Measurements from ENCODE around the gene FAM199X. TPM values are rescaled to one million over a fixed set of nuclear protein-coding genes. Genes with fewer than 3 reads are reported as not detected.

The FAM199X gene
- total RNA-seq, 5 donors from 2014 or later (not counting 1 experiment from before 2014, with no cell fraction given): 15.3 to 17.2 (median 16.2) TPM

DNA sequence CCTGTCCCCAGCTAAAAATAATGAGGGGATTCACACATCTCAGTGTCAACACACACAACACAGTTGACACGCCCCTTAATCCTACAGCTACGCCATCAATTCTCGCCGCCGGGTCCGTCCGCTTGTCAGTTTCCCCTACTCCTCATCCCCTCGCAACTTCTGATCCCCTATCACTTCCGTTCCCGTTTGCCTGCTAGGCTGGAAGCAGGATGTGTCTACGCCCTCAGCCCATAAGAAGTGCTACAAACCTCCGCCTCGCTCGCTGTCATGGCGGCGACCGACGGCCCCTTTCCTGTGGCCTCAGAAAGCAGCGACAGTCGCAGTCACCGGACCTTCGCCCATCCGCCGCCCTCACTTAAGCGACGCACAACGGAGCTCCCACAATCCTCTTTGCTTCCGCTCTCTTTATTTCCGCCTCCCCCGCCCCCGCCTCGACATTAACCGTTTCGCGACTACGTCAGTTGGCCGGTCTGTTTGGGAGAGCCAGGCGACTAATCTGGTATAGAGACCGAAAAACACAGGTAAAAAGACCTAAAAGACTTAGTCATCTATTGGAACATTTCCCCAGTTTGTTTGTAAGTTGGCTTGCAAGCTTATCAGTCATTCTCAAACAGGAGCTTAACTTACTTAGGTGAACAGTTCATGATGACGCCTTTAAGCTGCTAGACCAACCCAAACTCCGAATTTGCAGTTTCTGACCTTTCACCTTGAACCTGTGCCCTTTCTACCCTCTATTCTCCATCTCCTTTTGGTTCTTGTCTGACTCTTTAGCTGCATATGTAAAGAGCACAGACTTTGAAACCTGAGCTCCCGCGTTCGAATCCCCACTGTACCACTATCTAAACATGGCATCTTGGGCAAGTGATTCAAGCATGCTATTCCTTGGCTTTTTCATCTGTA, 9.4 kb upstream of the FAM199X start, which contains the start of gene SLC25A53:
Gene SLC25A53 (minus strand): TSS at position 380 of the 900 bp plus-strand sequence. CDS start 51,752 bp downstream, outside the sequence.
- CTCF ChIA-PET: interaction anchor here in 1 of 2 donors (0.6 to 1.8 kb wide), 8 partner anchors 9 to 470 kb away, joined by 3 to 22 read pairs (median 6); partner anchors contain the start of gene FAM199X
- Histone ChIP-seq H3K9me3 (no peaks in the 10 kb centered on the region), H3K4me3 (ENCODE audit: control insufficient read depth in 1 of 2, extremely low read depth in 1 of 2, low read length in 1 of 2) (peak within 1 kb of the TSS; percentile 69 to 76), H3K27me3 (replicated peaks in 1 of 2; ENCODE audit: control insufficient read depth in 2 of 2, extremely low read depth in 1 of 2, insufficient read depth in 2 of 2, low read length in 1 of 2) (no peaks in the 10 kb centered on the region), H3K27ac (ENCODE audit: low read length) (peak within 1 kb of the TSS; percentile 96), H3K4me1 (ENCODE audit: control insufficient read depth in 1 of 2, extremely low read depth in 1 of 2, insufficient read depth in 2 of 2, low read length in 2 of 2) (peaks cover 2 to 15% of the 10 kb centered on the region in 2 experiments), H3K36me3 (ENCODE audit: control insufficient read depth in 2 of 2, extremely low read depth in 1 of 2, insufficient read depth in 1 of 2, low read length in 1 of 2) (no peaks in the 10 kb centered on the region)
- Mint-ChIP-seq H3K4me3 (peak within 1 kb of the TSS; percentile 93 to 100 (median 95)), H3K27me3 (peaks cover 0 to 9% of the 10 kb centered on the region in 2 donors), H3K36me3 (no peaks in the 10 kb centered on the region), H3K9me3 (no peaks in the 10 kb centered on the region), H3K27ac (peak within 1 kb of the TSS; percentile 98 to 100), H3K4me1 (peaks cover 11 to 25% (median 13%) of the 10 kb centered on the region in 3 donors)
- POLR2A ChIA-PET: interaction anchor here (1.0 to 1.7 kb wide), 5 partner anchors 9 to 471 kb away, joined by 4 to 9 read pairs (median 4); partner anchors contain the start of genes FAM199X (in 2 of the 2) and ZCCHC18 (in 1 of the 2)
- DNase-seq (peak; percentile 52 to 85 (median 68)), ATAC-seq (replicated peaks in 1 of 4) (peak; percentile 84 to 86 (median 86))
- WGBS (ENCODE audit: insufficient coverage): 0% methylated on average over 22 of the region's 44 CpGs

DNA sequence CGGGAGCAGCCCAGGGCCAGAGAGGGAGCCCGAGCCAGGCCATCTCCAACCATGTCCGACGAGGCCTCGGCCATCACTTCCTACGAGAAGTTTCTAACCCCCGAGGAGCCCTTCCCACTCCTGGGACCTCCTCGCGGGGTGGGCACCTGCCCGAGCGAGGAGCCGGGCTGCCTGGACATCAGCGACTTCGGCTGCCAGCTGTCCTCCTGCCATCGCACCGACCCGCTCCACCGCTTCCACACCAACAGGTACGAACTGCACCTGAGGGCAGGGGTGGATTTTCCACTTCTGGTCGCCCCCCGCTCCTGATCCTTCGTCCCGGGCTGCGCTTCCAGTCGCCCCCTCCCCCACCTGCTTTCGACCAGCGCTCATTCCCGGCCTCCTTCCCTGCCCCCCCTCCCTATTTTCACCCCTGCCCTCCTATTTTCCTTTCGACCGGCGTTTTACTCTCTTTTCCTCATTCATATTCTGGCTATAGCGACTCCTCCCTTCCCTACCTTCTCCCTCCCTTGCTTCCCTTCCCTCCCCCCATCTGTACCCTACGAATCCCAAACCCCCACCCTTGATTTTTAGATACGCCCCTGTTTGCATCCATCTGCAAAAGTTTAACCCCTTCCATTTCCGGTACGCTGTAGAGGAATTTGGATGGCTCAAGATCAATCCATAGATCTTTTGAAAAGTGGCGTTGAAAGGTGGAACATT, 633 bp downstream of the FAM199X start:
- peak overlapping the region; percentile 38 for H3K27ac ChIP-seq (ENCODE audit: low read length)
- peaks cover 0 to 17% of the 10 kb centered on the region in 2 donors for H3K27me3 Mint-ChIP-seq
- peak overlapping the region; percentile 69 to 83 (median 79) for H3K4me3 Mint-ChIP-seq
- H3K4me1 ChIP-seq (ENCODE audit: control insufficient read depth in 1 of 2, extremely low read depth in 1 of 2, insufficient read depth in 2 of 2, low read length in 2 of 2): peaks cover 4 to 9% of the 10 kb centered on the region in 2 experiments
- H3K4me3 ChIP-seq (ENCODE audit: control insufficient read depth in 1 of 2, extremely low read depth in 1 of 2, low read length in 1 of 2): peak overlapping the region; percentile 78 to 89
- ChIA-PET POLR2A (interaction anchor here in 1 of 2 donors (1.2 to 1.9 kb wide), 2 partner anchors 10 kb away, joined by 6 to 9 read pairs; partner anchors contain the start of gene SLC25A53), CTCF (interaction anchor here (0.6 to 1.8 kb wide), 5 partner anchors 10 to 706 kb away, joined by 3 to 22 read pairs (median 3); partner anchors contain the start of gene SLC25A53 (in 1 of the 2))
- WGBS (ENCODE audit: insufficient coverage): 0% methylated on average over 6 of the region's 37 CpGs
- peaks cover 31 to 44% (median 40%) of the 10 kb centered on the region in 3 donors for H3K4me1 Mint-ChIP-seq
- no peaks in the 10 kb centered on the region for H3K36me3 ChIP-seq (ENCODE audit: control insufficient read depth in 2 of 2, extremely low read depth in 1 of 2, insufficient read depth in 1 of 2, low read length in 1 of 2)
- no peak overlapping the region for H3K27ac Mint-ChIP-seq
- peaks cover 2% of the 10 kb centered on the region for H3K36me3 Mint-ChIP-seq
- H3K27me3 ChIP-seq (replicated peaks in 1 of 2; ENCODE audit: control insufficient read depth in 2 of 2, extremely low read depth in 1 of 2, insufficient read depth in 2 of 2, low read length in 1 of 2): no peaks in the 10 kb centered on the region
- H3K9me3 Mint-ChIP-seq: no peaks in the 10 kb centered on the region
- no peak for DNase-seq
- no peaks in the 10 kb centered on the region for H3K9me3 ChIP-seq
- peak in 1 of 4 experiments; percentile 5 for ATAC-seq (replicated peaks in 1 of 4)

DNA sequence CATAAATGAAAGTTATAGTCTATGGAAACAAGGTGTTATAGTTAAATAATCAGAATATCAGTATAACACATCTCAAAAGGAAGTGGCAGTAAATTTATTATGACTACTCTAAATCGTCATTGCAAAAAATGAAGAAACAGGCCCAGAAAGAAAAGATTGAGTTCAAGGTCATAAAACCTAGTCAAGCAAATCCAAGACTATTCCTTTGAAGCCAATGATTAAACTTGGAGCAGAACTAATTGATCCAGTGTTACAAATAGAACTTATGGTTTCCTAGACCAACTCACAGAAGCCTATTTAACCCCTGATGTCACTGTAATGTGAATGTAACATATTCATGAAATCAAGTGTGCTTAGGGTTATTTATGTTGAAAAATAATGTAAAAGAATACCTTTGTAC, 1.9 kb downstream of the FAM199X start:
- POLR2A ChIA-PET: interaction anchor here in 1 of 2 donors (1.2 kb wide), 1 partner anchor 11 kb away, joined by 6 read pairs; the partner anchor contains the start of gene SLC25A53
- Histone ChIP-seq H3K27ac (ENCODE audit: low read length) (no peak overlapping the region), H3K27me3 (replicated peaks in 1 of 2; ENCODE audit: control insufficient read depth in 2 of 2, extremely low read depth in 1 of 2, insufficient read depth in 2 of 2, low read length in 1 of 2) (no peaks in the 10 kb centered on the region), H3K9me3 (no peaks in the 10 kb centered on the region), H3K36me3 (ENCODE audit: control insufficient read depth in 2 of 2, extremely low read depth in 1 of 2, insufficient read depth in 1 of 2, low read length in 1 of 2) (no peaks in the 10 kb centered on the region), H3K4me3 (ENCODE audit: control insufficient read depth in 1 of 2, extremely low read depth in 1 of 2, low read length in 1 of 2) (no peak overlapping the region), H3K4me1 (ENCODE audit: control insufficient read depth in 1 of 2, extremely low read depth in 1 of 2, insufficient read depth in 2 of 2, low read length in 2 of 2) (peaks cover 4 to 9% of the 10 kb centered on the region in 2 experiments)
- peak overlapping the region; percentile 69 to 83 (median 79) for H3K4me3 Mint-ChIP-seq
- no peak for ATAC-seq (replicated peaks in 1 of 4)
- WGBS (ENCODE audit: insufficient coverage): no CpG with 5 or more reads among the region's 1 CpG
- peaks cover 0 to 17% of the 10 kb centered on the region in 2 donors for H3K27me3 Mint-ChIP-seq
- no peak for DNase-seq
- no peaks in the 10 kb centered on the region for H3K9me3 Mint-ChIP-seq
- peaks cover 2% of the 10 kb centered on the region for H3K36me3 Mint-ChIP-seq
- CTCF ChIA-PET: interaction anchor here (0.7 to 1.3 kb wide), 2 partner anchors 11 to 49 kb away, joined by 3 to 8 read pairs; partner anchors contain the start of gene SLC25A53 (in 1 of the 2)
- peaks cover 33 to 46% (median 40%) of the 10 kb centered on the region in 3 donors for H3K4me1 Mint-ChIP-seq
- H3K27ac Mint-ChIP-seq: no peak overlapping the region

DNA sequence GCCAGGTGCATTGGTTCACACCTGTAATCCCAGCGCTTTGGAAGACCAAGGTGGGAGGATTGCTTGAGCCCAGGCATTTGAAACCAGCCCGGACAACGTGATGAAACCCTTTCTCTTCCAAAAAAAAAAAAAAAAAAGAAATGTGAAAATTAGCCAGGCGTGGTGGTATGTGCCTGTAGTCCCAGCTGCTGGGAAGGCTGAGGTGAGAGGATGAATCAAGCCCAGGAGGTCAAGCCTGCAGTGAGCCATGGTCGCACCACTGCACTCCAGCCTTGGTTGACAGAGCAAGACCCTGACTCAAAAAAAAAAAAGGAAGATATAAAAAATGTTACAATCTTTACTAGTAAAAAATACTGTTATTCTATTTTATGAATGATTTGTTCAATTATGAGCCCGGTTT, 5.9 kb downstream of the FAM199X start:
- no peak overlapping the region for H3K27ac Mint-ChIP-seq
- ATAC-seq (replicated peaks in 1 of 4): no peak
- H3K9me3 Mint-ChIP-seq: no peaks in the 10 kb centered on the region
- ChIA-PET POLR2A (no interaction called here), CTCF (no interaction called here)
- Histone ChIP-seq H3K4me1 (ENCODE audit: control insufficient read depth in 1 of 2, extremely low read depth in 1 of 2, insufficient read depth in 2 of 2, low read length in 2 of 2) (peaks cover 3 to 4% of the 10 kb centered on the region in 2 experiments), H3K9me3 (no peaks in the 10 kb centered on the region), H3K27me3 (replicated peaks in 1 of 2; ENCODE audit: control insufficient read depth in 2 of 2, extremely low read depth in 1 of 2, insufficient read depth in 2 of 2, low read length in 1 of 2) (no peaks in the 10 kb centered on the region), H3K27ac (ENCODE audit: low read length) (no peak overlapping the region), H3K36me3 (ENCODE audit: control insufficient read depth in 2 of 2, extremely low read depth in 1 of 2, insufficient read depth in 1 of 2, low read length in 1 of 2) (no peaks in the 10 kb centered on the region), H3K4me3 (ENCODE audit: control insufficient read depth in 1 of 2, extremely low read depth in 1 of 2, low read length in 1 of 2) (no peak overlapping the region)
- peaks cover 31 to 46% (median 37%) of the 10 kb centered on the region in 3 donors for H3K4me1 Mint-ChIP-seq
- WGBS (ENCODE audit: insufficient coverage): no CpG with 5 or more reads among the region's 6 CpGs
- DNase-seq: no peak
- H3K36me3 Mint-ChIP-seq: peaks cover 9% of the 10 kb centered on the region
- H3K27me3 Mint-ChIP-seq: peaks cover 0 to 13% of the 10 kb centered on the region in 2 donors
- no peak overlapping the region for H3K4me3 Mint-ChIP-seq

DNA sequence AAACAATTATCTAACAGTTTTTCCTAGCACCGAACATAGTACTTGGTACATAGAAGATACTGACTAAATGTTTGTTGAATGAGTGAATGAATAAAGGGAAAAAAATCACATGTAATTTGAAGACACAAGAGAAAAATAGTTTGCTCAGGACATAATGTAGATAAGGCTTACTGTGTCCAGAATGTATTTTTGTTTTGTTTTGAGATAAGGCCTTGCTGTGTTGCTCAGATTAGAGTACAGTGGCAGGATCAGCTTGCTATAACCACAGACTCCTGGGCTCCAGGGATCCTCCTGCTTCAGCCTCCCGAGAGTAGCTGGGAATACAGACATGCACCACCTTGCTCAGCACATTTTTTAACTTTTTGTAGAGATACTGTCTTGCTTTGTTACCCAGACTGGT, 6.5 kb downstream of the FAM199X start:
- Histone ChIP-seq H3K9me3 (no peaks in the 10 kb centered on the region), H3K27me3 (replicated peaks in 1 of 2; ENCODE audit: control insufficient read depth in 2 of 2, extremely low read depth in 1 of 2, insufficient read depth in 2 of 2, low read length in 1 of 2) (no peaks in the 10 kb centered on the region), H3K4me3 (ENCODE audit: control insufficient read depth in 1 of 2, extremely low read depth in 1 of 2, low read length in 1 of 2) (no peak overlapping the region), H3K4me1 (ENCODE audit: control insufficient read depth in 1 of 2, extremely low read depth in 1 of 2, insufficient read depth in 2 of 2, low read length in 2 of 2) (peaks cover 0 to 3% of the 10 kb centered on the region in 2 experiments), H3K36me3 (ENCODE audit: control insufficient read depth in 2 of 2, extremely low read depth in 1 of 2, insufficient read depth in 1 of 2, low read length in 1 of 2) (no peaks in the 10 kb centered on the region), H3K27ac (ENCODE audit: low read length) (no peak overlapping the region)
- no CpG with 5 or more reads among the region's 2 CpGs for WGBS (ENCODE audit: insufficient coverage)
- no peak overlapping the region for H3K27ac Mint-ChIP-seq
- H3K27me3 Mint-ChIP-seq: peaks cover 0 to 14% of the 10 kb centered on the region in 2 donors
- H3K9me3 Mint-ChIP-seq: no peaks in the 10 kb centered on the region
- peaks cover 26 to 41% (median 32%) of the 10 kb centered on the region in 3 donors for H3K4me1 Mint-ChIP-seq
- ChIA-PET POLR2A (no interaction called here), CTCF (no interaction called here)
- H3K36me3 Mint-ChIP-seq: peaks cover 12% of the 10 kb centered on the region
- DNase-seq (no peak), ATAC-seq (replicated peaks in 1 of 4) (no peak)
- H3K4me3 Mint-ChIP-seq: no peak overlapping the region

All from T-cell (primary cell).